B cell (primary cell): ENCODE measurements around the gene ANKRD29. TPM values are rescaled to one million over a fixed set of nuclear protein-coding genes. Genes with fewer than 3 reads are reported as not detected.

Source experiments
- ATAC-seq: fragments of 200-7000 bp; cut with Tn5 transposase; one replicate; pipeline ENCODE4 v1.10.0; 2021; ENCODE audit warnings: low read depth, mild to moderate bottlenecking, moderate number of reproducible peaks, moderate library complexity
- CTCF ChIA-PET: fragments of 350-600 bp; sonication (Branson Sonifier 250); formaldehyde crosslinking; loops from one replicate; lab custom pipeline; 2021; ENCODE audit warnings: antibody characterized with exemption, inconsistent platforms; lab: Charles Lee
- POLR2A ChIA-PET: fragments of 350-600 bp; sonication (Branson Sonifier 250); formaldehyde crosslinking; loops from one replicate; lab custom pipeline; 2021; ENCODE audit warnings: antibody characterized with exemption; lab: Charles Lee
- DNase-seq: peaks from one replicate; pipeline ENCODE4 v3.0.0; 2013
- H2AFZ ChIP-seq: 2 replicates; pipeline ENCODE4 v1.6.1; 2012; ENCODE audit warnings: mild to moderate bottlenecking, low read depth, low read length; ENCODE audit not compliant: insufficient read depth, poor library complexity, severe bottlenecking
- H3K27ac ChIP-seq, 2 donors: 1 replicate in 1 of 2; 2 replicates in 1 of 2; pipeline ENCODE4 v1.5.1; 2012 to 2013; ENCODE audit warnings: low read length in 2 of 2, mild to moderate bottlenecking in 2 of 2, moderate library complexity in 1 of 2
- H3K27me3 ChIP-seq, 4 experiments: fragments of 200-600 bp in 1 of 4; sonication (generic) in 1 of 4; replicated peaks in 1 of 4; 1 replicate in 2 of 4; 2 replicates in 2 of 4; pipeline versions ENCODE4 v1.6.1 to v1.7.0; 2013 to 2016; ENCODE audit warnings: low read length in 3 of 4, mild to moderate bottlenecking in 2 of 4, mixed read lengths in 1 of 4, moderate library complexity in 1 of 4; ENCODE audit not compliant: insufficient read depth in 4 of 4, control insufficient read depth in 3 of 4; ENCODE audit errors: control extremely low read depth in 1 of 4
- H3K36me3 ChIP-seq, 2 experiments: replicated peaks in 1 of 2; 1 replicate in 1 of 2; 2 replicates in 1 of 2; pipeline versions ENCODE4 v1.6.1 to v1.7.1; 2013; ENCODE audit warnings: low read length in 1 of 2; ENCODE audit not compliant: insufficient read depth in 2 of 2, control insufficient read depth in 1 of 2; ENCODE audit errors: control extremely low read depth in 1 of 2, extremely low read depth in 1 of 2
- H3K4me1 ChIP-seq, 2 donors: fragments of 200-600 bp in 1 of 2; sonication (generic) in 1 of 2; 1 replicate in 1 of 2; 2 replicates in 1 of 2; pipeline versions ENCODE4 v1.5.1 to v1.6.1; 2013 to 2017; ENCODE audit warnings: low read length in 2 of 2; ENCODE audit not compliant: control insufficient read depth in 2 of 2, insufficient read depth in 2 of 2
- H3K4me2 ChIP-seq: replicated peaks from 2 replicates; pipeline ENCODE3; 2012; ENCODE audit warnings: mild to moderate bottlenecking, low read depth, low read length; ENCODE audit not compliant: poor library complexity, severe bottlenecking
- H3K4me3 ChIP-seq, 5 experiments: fragments of 200-600 bp in 1 of 5; sonication (generic) in 1 of 5; 1 replicate in 3 of 5; 2 replicates in 2 of 5; pipeline versions ENCODE4 v1.5.1 to v1.7.0; 2011 to 2016; ENCODE audit warnings: low read length in 4 of 5, mild to moderate bottlenecking in 4 of 5, low read depth in 2 of 5, control low read depth in 1 of 5, moderate library complexity in 1 of 5; ENCODE audit not compliant: insufficient read depth in 1 of 5; ENCODE audit errors: control extremely low read depth in 1 of 5, extremely low read depth in 1 of 5
- H3K79me2 ChIP-seq: fragments of 200-600 bp; sonication (generic); one replicate; pipeline ENCODE4 v1.6.0; 2016; ENCODE audit warnings: low read length; ENCODE audit not compliant: control insufficient read depth, insufficient read depth
- H3K9ac ChIP-seq: fragments of 200-600 bp; sonication (generic); 2 replicates; pipeline ENCODE4 v1.6.1; 2017; ENCODE audit warnings: mild to moderate bottlenecking, low read length, moderate library complexity
- H3K9me3 ChIP-seq, 3 donors: one replicate each; pipeline versions ENCODE4 v1.6.1 to v1.7.1; 2013; ENCODE audit warnings: low read length in 2 of 3; ENCODE audit not compliant: control insufficient read depth in 2 of 3, insufficient read depth in 1 of 3; ENCODE audit errors: control extremely low read depth in 1 of 3
- H4K20me1 ChIP-seq: 2 replicates; pipeline ENCODE4 v1.6.0; 2012; ENCODE audit warnings: mild to moderate bottlenecking, low read length; ENCODE audit not compliant: insufficient read depth, control insufficient read depth, poor library complexity, severe bottlenecking
- H3K27ac Mint-ChIP-seq: one replicate; pipeline ENCODE4 v1.8.0; 2021; ENCODE audit warnings: mixed read lengths
- H3K27me3 Mint-ChIP-seq: one replicate; pipeline ENCODE4 v1.8.0; 2021; ENCODE audit warnings: mixed read lengths
- H3K4me1 Mint-ChIP-seq: one replicate; pipeline ENCODE4 v1.8.0; 2021; ENCODE audit warnings: mixed read lengths
- H3K4me3 Mint-ChIP-seq: one replicate; pipeline ENCODE4 v1.8.0; 2021; ENCODE audit warnings: mixed read lengths
- H3K9me3 Mint-ChIP-seq: one replicate; pipeline ENCODE4 v1.8.0; 2022; ENCODE audit warnings: mixed read lengths; ENCODE audit not compliant: insufficient read depth
- CTCF ChIP-seq: fragments of 200-600 bp; IDR thresholded peaks from one replicate; pipeline ENCODE4 v1.8.0; 2022; ENCODE audit warnings: antibody characterized with exemption, mild to moderate bottlenecking
- EZH2 ChIP-seq: IDR thresholded peaks from 2 replicates; pipeline ENCODE4 v1.6.1; 2012; ENCODE audit warnings: borderline replicate concordance, low read depth, mild to moderate bottlenecking, moderate library complexity, low read length; ENCODE audit not compliant: insufficient read depth, poor library complexity, severe bottlenecking
- WGBS: methylation state at CpG from one replicate; pipeline ENCODE4 v1.1.5; 2013; ENCODE audit warnings: missing lambda C conversion rate; ENCODE audit not compliant: insufficient coverage; 5-methylcytosine and 5-hydroxymethylcytosine counted together
- intact Hi-C: fragments of 100-400 bp; cut with micrococcal nuclease; formaldehyde crosslinking; loops from one replicate; pipeline ENCODE4 v1.10.0; 2022
- polyA plus RNA-seq: library from polyadenylated mRNA; depleted of rRNA; stranded (reverse); fragments of >200 nt; gene quantifications from 2 replicates; pipeline ENCODE4 v1.2.3, GENCODE V29; 2012
- total RNA-seq, 2 donors: library from RNA; stranded (reverse); fragments of 120-200 nt in 1 of 2; gene quantifications; 1 replicate in 1 of 2; 2 replicates in 1 of 2; pipeline versions ENCODE4 v1.2.3 to v1.2.4, GENCODE V29; 2013 to 2022

Gene ANKRD29
- total and polyA plus RNA-seq, 2 donors (not counting 1 experiment from before 2014, with no cell fraction given): not detected

GRCh38 chr18:23609390-23610023, 53.2 kb downstream of the ANKRD29 start:
- Histone ChIP-seq H3K9ac (no peak overlapping the region), H4K20me1 (no peaks in the 10 kb centered on the region), H3K4me1 (no peaks in the 10 kb centered on the region), H3K36me3 (no peaks in the 10 kb centered on the region), H3K9me3 (no peaks in the 10 kb centered on the region), H3K4me3 (no peak overlapping the region), H2AFZ (no peak overlapping the region), H3K79me2 (no peaks in the 10 kb centered on the region), H3K4me2 (no peak overlapping the region), H3K27me3 (no peaks in the 10 kb centered on the region), H3K27ac (no peak overlapping the region)
- POLR2A ChIA-PET: no interaction called here
- Mint-ChIP-seq H3K27me3 (no peaks in the 10 kb centered on the region), H3K27ac (no peak overlapping the region), H3K4me1 (no peaks in the 10 kb centered on the region), H3K4me3 (no peak overlapping the region), H3K9me3 (no peaks in the 10 kb centered on the region)
- no peak for TF ChIP-seq CTCF
- DNase-seq (no peak), ATAC-seq (no peak)
- intact Hi-C loops: no loop called here
- CTCF ChIA-PET: no interaction called here
- 100% methylated on average over 3 of the region's 5 CpGs for WGBS

- TF ChIP-seq EZH2 (no peak), CTCF (no peak)
- intact Hi-C loops: no loop called here
- Histone ChIP-seq H3K79me2 (no peaks in the 10 kb centered on the region), H3K4me2 (no peak overlapping the region), H3K27ac (no peak overlapping the region), H3K4me1 (no peaks in the 10 kb centered on the region), H3K9ac (no peak overlapping the region), H3K27me3 (no peaks in the 10 kb centered on the region), H3K4me3 (no peak overlapping the region), H2AFZ (no peak overlapping the region), H3K36me3 (no peaks in the 10 kb centered on the region), H3K9me3 (no peaks in the 10 kb centered on the region), H4K20me1 (no peaks in the 10 kb centered on the region)
- Mint-ChIP-seq H3K27ac (no peak overlapping the region), H3K4me3 (no peak overlapping the region), H3K4me1 (no peaks in the 10 kb centered on the region), H3K27me3 (no peaks in the 10 kb centered on the region), H3K9me3 (no peaks in the 10 kb centered on the region)
- WGBS: no CpG with 5 or more reads among the region's 2 CpGs
- ChIA-PET CTCF (no interaction called here), POLR2A (no interaction called here)
- DNase-seq: no peak
- ATAC-seq: no peak
These were observed 54.5 kb downstream of the ANKRD29 start for GRCh38 chr18:23608211-23608610.
